ENCODE data around the gene RTN4.

DNA sequence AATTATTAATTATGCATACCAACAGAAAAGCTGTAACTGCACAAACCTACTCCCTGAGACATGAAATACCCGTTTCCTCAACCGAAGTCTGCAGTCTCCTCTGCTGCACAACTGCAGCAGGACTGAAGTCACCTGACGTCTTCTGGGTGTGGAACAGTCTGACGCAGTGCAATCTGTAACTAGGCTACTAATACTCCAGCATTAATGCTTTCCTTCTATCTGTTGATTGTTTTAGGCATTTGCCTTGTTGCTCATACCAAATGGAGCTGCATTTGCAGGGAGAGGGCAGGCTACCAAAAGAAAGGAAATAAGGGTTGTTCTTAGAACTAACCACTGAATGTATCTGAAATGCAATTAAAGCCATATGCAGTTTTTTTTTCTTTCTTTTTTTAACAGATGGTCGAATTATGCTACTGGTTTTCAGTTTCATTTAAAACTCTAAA, 40.1 kb downstream of the RTN4 start:
- TF ChIP-seq POLR2A (IDR thresholded peaks at IDR 0.05) = no peak
- TF ChIP-seq, protein P1, sequence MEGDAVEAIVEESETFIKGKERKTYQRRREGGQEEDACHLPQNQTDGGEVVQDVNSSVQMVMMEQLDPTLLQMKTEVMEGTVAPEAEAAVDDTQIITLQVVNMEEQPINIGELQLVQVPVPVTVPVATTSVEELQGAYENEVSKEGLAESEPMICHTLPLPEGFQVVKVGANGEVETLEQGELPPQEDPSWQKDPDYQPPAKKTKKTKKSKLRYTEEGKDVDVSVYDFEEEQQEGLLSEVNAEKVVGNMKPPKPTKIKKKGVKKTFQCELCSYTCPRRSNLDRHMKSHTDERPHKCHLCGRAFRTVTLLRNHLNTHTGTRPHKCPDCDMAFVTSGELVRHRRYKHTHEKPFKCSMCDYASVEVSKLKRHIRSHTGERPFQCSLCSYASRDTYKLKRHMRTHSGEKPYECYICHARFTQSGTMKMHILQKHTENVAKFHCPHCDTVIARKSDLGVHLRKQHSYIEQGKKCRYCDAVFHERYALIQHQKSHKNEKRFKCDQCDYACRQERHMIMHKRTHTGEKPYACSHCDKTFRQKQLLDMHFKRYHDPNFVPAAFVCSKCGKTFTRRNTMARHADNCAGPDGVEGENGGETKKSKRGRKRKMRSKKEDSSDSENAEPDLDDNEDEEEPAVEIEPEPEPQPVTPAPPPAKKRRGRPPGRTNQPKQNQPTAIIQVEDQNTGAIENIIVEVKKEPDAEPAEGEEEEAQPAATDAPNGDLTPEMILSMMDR (IDR thresholded peaks at IDR 0.05) = no peak

All from uterus (tissue), 2 donors.